Measurements from ENCODE around the gene SEPTIN2. TPM values are rescaled to one million over a fixed set of nuclear protein-coding genes. Genes with fewer than 3 reads are reported as not detected.
"Not testable (repeated sequence)": the region's sequence is repeated elsewhere in the genome, so short reads cannot be mapped to it uniquely, and the experiment has no call there.

SEPTIN2 gene
- total and polyA plus RNA-seq, 2 donors from 2014 or later: 187 to 435 TPM

GRCh38 chr2:241393524-241394196 lies 77.9 kb downstream of the SEPTIN2 start:
- intact Hi-C loops (cut with DNase I): no loop called here
- no peaks in the 10 kb centered on the region for H3K9me3 ChIP-seq (ENCODE audit: control insufficient read depth in 2 of 3, insufficient read depth in 1 of 3, low read length in 3 of 3)
- FAIRE-seq: no peak
- no peak overlapping the region for H3K9ac ChIP-seq (ENCODE audit: low read length in 3 of 3)
- no peaks in the 10 kb centered on the region for H3K27me3 ChIP-seq (ENCODE audit: control insufficient read depth, insufficient read depth, low read length)
- H3K4me1 ChIP-seq (ENCODE audit: control insufficient read depth in 2 of 3, insufficient read depth in 2 of 3, low read depth in 1 of 3, low read length in 3 of 3): peaks cover 0 to 3% (median 0%) of the 10 kb centered on the region in 3 donors
- no peak for DNase-seq
- H3K36me3 ChIP-seq (ENCODE audit: control insufficient read depth in 2 of 3, insufficient read depth in 3 of 3, low read length in 3 of 3): peaks cover 0 to 6% (median 0%) of the 10 kb centered on the region in 3 donors
- no peak overlapping the region for H3K4me3 ChIP-seq (ENCODE audit: low read length in 3 of 3)
- H3K27ac ChIP-seq (ENCODE audit: low read depth in 2 of 2, low read length in 2 of 2): no peak overlapping the region
- TF ChIP-seq, protein P1, sequence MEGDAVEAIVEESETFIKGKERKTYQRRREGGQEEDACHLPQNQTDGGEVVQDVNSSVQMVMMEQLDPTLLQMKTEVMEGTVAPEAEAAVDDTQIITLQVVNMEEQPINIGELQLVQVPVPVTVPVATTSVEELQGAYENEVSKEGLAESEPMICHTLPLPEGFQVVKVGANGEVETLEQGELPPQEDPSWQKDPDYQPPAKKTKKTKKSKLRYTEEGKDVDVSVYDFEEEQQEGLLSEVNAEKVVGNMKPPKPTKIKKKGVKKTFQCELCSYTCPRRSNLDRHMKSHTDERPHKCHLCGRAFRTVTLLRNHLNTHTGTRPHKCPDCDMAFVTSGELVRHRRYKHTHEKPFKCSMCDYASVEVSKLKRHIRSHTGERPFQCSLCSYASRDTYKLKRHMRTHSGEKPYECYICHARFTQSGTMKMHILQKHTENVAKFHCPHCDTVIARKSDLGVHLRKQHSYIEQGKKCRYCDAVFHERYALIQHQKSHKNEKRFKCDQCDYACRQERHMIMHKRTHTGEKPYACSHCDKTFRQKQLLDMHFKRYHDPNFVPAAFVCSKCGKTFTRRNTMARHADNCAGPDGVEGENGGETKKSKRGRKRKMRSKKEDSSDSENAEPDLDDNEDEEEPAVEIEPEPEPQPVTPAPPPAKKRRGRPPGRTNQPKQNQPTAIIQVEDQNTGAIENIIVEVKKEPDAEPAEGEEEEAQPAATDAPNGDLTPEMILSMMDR (IDR thresholded peaks at IDR 0.05; ENCODE audit: borderline replicate concordance, extremely low read depth, insufficient read depth): no peak

DNA sequence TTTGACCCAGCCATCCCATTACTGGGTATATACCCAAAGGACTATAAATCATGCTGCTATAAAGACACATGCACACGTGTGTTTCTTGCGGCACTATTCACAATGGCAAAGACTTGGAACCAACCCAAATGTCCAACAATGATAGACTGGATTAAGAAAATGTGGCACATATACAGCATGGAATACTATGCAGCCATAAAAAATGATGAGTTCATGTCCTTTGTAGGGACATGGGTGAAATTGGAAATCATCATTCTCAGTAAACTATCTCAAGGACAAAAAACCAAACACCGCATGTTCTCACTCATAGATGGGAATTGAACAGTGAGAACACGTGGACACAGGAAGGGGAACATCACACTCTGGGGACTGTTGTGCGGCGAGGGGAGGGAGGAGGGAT lies 81.1 kb downstream of the SEPTIN2 start:
- intact Hi-C loops (cut with DNase I): not testable (repeated sequence)

GRCh38 chr2:241399941-241400922 lies 84.5 kb downstream of the SEPTIN2 start:
- intact Hi-C loops (cut with DNase I): no loop called here
- Histone ChIP-seq H3K27me3 (ENCODE audit: control insufficient read depth, insufficient read depth, low read length) (no peaks in the 10 kb centered on the region), H3K4me1 (ENCODE audit: control insufficient read depth in 2 of 3, insufficient read depth in 2 of 3, low read depth in 1 of 3, low read length in 3 of 3) (peaks cover 0 to 8% (median 4%) of the 10 kb centered on the region in 3 donors), H3K36me3 (ENCODE audit: control insufficient read depth in 2 of 3, insufficient read depth in 3 of 3, low read length in 3 of 3) (peaks cover 0 to 4% (median 0%) of the 10 kb centered on the region in 3 donors), H3K9ac (ENCODE audit: low read length in 3 of 3) (no peak overlapping the region), H3K27ac (ENCODE audit: low read depth in 2 of 2, low read length in 2 of 2) (no peak overlapping the region), H3K4me3 (ENCODE audit: low read length in 3 of 3) (no peak overlapping the region), H3K9me3 (ENCODE audit: control insufficient read depth in 2 of 3, insufficient read depth in 1 of 3, low read length in 3 of 3) (no peaks in the 10 kb centered on the region)
- DNase-seq (no peak), FAIRE-seq (no peak)
- TF ChIP-seq, protein P1 (IDR thresholded peaks at IDR 0.05; ENCODE audit: borderline replicate concordance, extremely low read depth, insufficient read depth): no peak

More for the DNA sequence above, 81.1 kb downstream of the SEPTIN2 start:
- not testable (repeated sequence) for H3K4me3 ChIP-seq (ENCODE audit: low read length in 3 of 3); H3K9me3 ChIP-seq (ENCODE audit: control insufficient read depth in 2 of 3, insufficient read depth in 1 of 3, low read length in 3 of 3); H3K9ac ChIP-seq (ENCODE audit: low read length in 3 of 3); DNase-seq; H3K27me3 ChIP-seq (ENCODE audit: control insufficient read depth, insufficient read depth, low read length); H3K4me1 ChIP-seq (ENCODE audit: control insufficient read depth in 2 of 3, insufficient read depth in 2 of 3, low read depth in 1 of 3, low read length in 3 of 3); H3K27ac ChIP-seq (ENCODE audit: low read depth in 2 of 2, low read length in 2 of 2); H3K36me3 ChIP-seq (ENCODE audit: control insufficient read depth in 2 of 3, insufficient read depth in 3 of 3, low read length in 3 of 3); FAIRE-seq

Other genes with a start within 250 kb of the SEPTIN2 start
- gene MTERF4, start 213.6 kb upstream of the SEPTIN2 start, total RNA-seq: 41.5 TPM
- 24.3 TPM for gene MTERF4, start 213.6 kb upstream of the SEPTIN2 start, polyA plus RNA-seq (ENCODE audit: insufficient read depth, low read depth, low replicate concordance)
- 26.0 TPM for gene PASK, start 166.5 kb upstream of the SEPTIN2 start, total RNA-seq
- 3.1 TPM for gene PASK, start 166.5 kb upstream of the SEPTIN2 start, polyA plus RNA-seq (ENCODE audit: insufficient read depth, low read depth, low replicate concordance)
- gene PPP1R7, start 165.5 kb upstream of the SEPTIN2 start, total RNA-seq: 64.6 TPM
- gene PPP1R7, start 165.5 kb upstream of the SEPTIN2 start, polyA plus RNA-seq (ENCODE audit: insufficient read depth, low read depth, low replicate concordance): 94.9 TPM
- gene ANO7, start 127.2 kb upstream of the SEPTIN2 start, total RNA-seq: 1.9 TPM
- 1.1 TPM for gene ANO7, start 127.2 kb upstream of the SEPTIN2 start, polyA plus RNA-seq (ENCODE audit: insufficient read depth, low read depth, low replicate concordance)
- 356 TPM for gene HDLBP, start 253 bp upstream of the SEPTIN2 start, total RNA-seq
- gene HDLBP, start 253 bp upstream of the SEPTIN2 start, polyA plus RNA-seq (ENCODE audit: insufficient read depth, low read depth, low replicate concordance): 256 TPM
- gene FARP2, start 40.4 kb downstream of the SEPTIN2 start, total RNA-seq: 50.5 TPM
- gene FARP2, start 40.4 kb downstream of the SEPTIN2 start, polyA plus RNA-seq (ENCODE audit: insufficient read depth, low read depth, low replicate concordance): 20.3 TPM
- 151 TPM for gene STK25, start 192.7 kb downstream of the SEPTIN2 start, total RNA-seq
- gene STK25, start 192.7 kb downstream of the SEPTIN2 start, polyA plus RNA-seq (ENCODE audit: insufficient read depth, low read depth, low replicate concordance): 119 TPM
- 28.8 TPM for gene BOK, start 242.8 kb downstream of the SEPTIN2 start, total RNA-seq
- 22.9 TPM for gene BOK, start 242.8 kb downstream of the SEPTIN2 start, polyA plus RNA-seq (ENCODE audit: insufficient read depth, low read depth, low replicate concordance)